HG03060 (cell line): ENCODE data around the gene NEBL.

Experiments used
- ATAC-seq: cut with Tn5 transposase; IDR thresholded peaks from one replicate; pipeline ENCODE4 v1.9.1; 2021; ENCODE audit warnings: low read depth, moderate number of reproducible peaks; ENCODE audit not compliant: unreplicated experiment

The NEBL gene

GRCh38 chr10:20870834-20871233 lies 26.3 kb downstream of the NEBL start:
- ATAC-seq, result no peak

- ATAC-seq, result no peak
These were observed 34.1 kb downstream of the NEBL start for GRCh38 chr10:20863008-20863407.

- no peak for ATAC-seq
These were observed 38.6 kb downstream of the NEBL start for GRCh38 chr10:20858292-20859124.

- no peak for ATAC-seq
These were observed 40.6 kb downstream of the NEBL start for GRCh38 chr10:20856484-20856883.

GRCh38 chr10:20855398-20856038 lies 41.6 kb downstream of the NEBL start:
- no peak for ATAC-seq

GRCh38 chr10:20853276-20853675 lies 43.8 kb downstream of the NEBL start:
- no peak for ATAC-seq

- no peak for ATAC-seq
These were observed 44.8 kb downstream of the NEBL start for GRCh38 chr10:20852303-20852702.

GRCh38 chr10:20847512-20847911 lies 49.6 kb downstream of the NEBL start:
- ATAC-seq, result no peak

GRCh38 chr10:20846263-20846662 lies 50.8 kb downstream of the NEBL start:
- ATAC-seq, result no peak

- ATAC-seq, result no peak
These were observed 55.7 kb downstream of the NEBL start for GRCh38 chr10:20841419-20841818.

- no peak for ATAC-seq
These were observed 57.2 kb downstream of the NEBL start for GRCh38 chr10:20839910-20840309.

- no peak for ATAC-seq
These were observed 58.0 kb downstream of the NEBL start for GRCh38 chr10:20839141-20839540.

GRCh38 chr10:20836401-20836800 lies 60.7 kb downstream of the NEBL start:
- no peak for ATAC-seq

GRCh38 chr10:20835335-20835734 lies 61.8 kb downstream of the NEBL start:
- no peak for ATAC-seq

GRCh38 chr10:20834825-20835224 lies 62.3 kb downstream of the NEBL start:
- ATAC-seq, result no peak

- ATAC-seq, result no peak
These were observed 74.3 kb downstream of the NEBL start for GRCh38 chr10:20822825-20823224.

- no peak for ATAC-seq
These were observed 79.5 kb downstream of the NEBL start for GRCh38 chr10:20817646-20818045.

GRCh38 chr10:20817116-20817515 lies 80.0 kb downstream of the NEBL start:
- no peak for ATAC-seq

GRCh38 chr10:20814116-20814515 lies 83.0 kb downstream of the NEBL start:
- ATAC-seq, result no peak

GRCh38 chr10:20811131-20811530 lies 86.0 kb downstream of the NEBL start:
- no peak for ATAC-seq

GRCh38 chr10:20809631-20810030 lies 87.5 kb downstream of the NEBL start:
- no peak for ATAC-seq

- no peak for ATAC-seq
These were observed 90.6 kb downstream of the NEBL start for GRCh38 chr10:20806487-20806886.
